IPS-18c (cell line): Measurements from ENCODE around the gene NHS.

Experiments
- H3K4me3 ChIP-seq: 2 replicates; pipeline ENCODE4 v1.7.0; 2013; ENCODE audit warnings: low read depth, mild to moderate bottlenecking, low read length, moderate library complexity; ENCODE audit not compliant: insufficient read depth
- H3K9me3 ChIP-seq: one replicate; pipeline ENCODE4 v1.6.1; 2013; ENCODE audit warnings: mild to moderate bottlenecking, low read length, moderate library complexity; ENCODE audit not compliant: control insufficient read depth, insufficient read depth

The NHS gene

GRCh38 chrX:17603196-17603595 lies 228.2 kb downstream of the NHS start:
- H3K4me3 ChIP-seq = no peak overlapping the region
- H3K9me3 ChIP-seq = no peaks in the 10 kb centered on the region

- no peak overlapping the region for H3K4me3 ChIP-seq
- no peaks in the 10 kb centered on the region for H3K9me3 ChIP-seq
Observed at GRCh38 chrX:17605676-17606075, 230.7 kb downstream of the NHS start.

- no peaks in the 10 kb centered on the region for H3K9me3 ChIP-seq
- no peak overlapping the region for H3K4me3 ChIP-seq
Observed at GRCh38 chrX:17606231-17606630, 231.2 kb downstream of the NHS start.

GRCh38 chrX:17608888-17609287 lies 233.9 kb downstream of the NHS start:
- Histone ChIP-seq H3K9me3 (no peaks in the 10 kb centered on the region), H3K4me3 (no peak overlapping the region)

- Histone ChIP-seq H3K9me3 (no peaks in the 10 kb centered on the region), H3K4me3 (no peak overlapping the region)
Observed at GRCh38 chrX:17610788-17611187, 235.8 kb downstream of the NHS start.

GRCh38 chrX:17613979-17614588 lies 239.1 kb downstream of the NHS start:
- Histone ChIP-seq H3K9me3 (no peaks in the 10 kb centered on the region), H3K4me3 (no peak overlapping the region)

GRCh38 chrX:17616936-17617335 lies 241.9 kb downstream of the NHS start:
- H3K9me3 ChIP-seq = no peaks in the 10 kb centered on the region
- no peak overlapping the region for H3K4me3 ChIP-seq

GRCh38 chrX:17617806-17618205 lies 242.8 kb downstream of the NHS start:
- no peak overlapping the region for H3K4me3 ChIP-seq
- no peaks in the 10 kb centered on the region for H3K9me3 ChIP-seq

GRCh38 chrX:17621566-17622270 lies 246.7 kb downstream of the NHS start:
- Histone ChIP-seq H3K4me3 (no peak overlapping the region), H3K9me3 (no peaks in the 10 kb centered on the region)

GRCh38 chrX:17622331-17622730 lies 247.3 kb downstream of the NHS start:
- no peaks in the 10 kb centered on the region for H3K9me3 ChIP-seq
- H3K4me3 ChIP-seq = no peak overlapping the region

GRCh38 chrX:17623750-17624149 lies 248.8 kb downstream of the NHS start:
- H3K4me3 ChIP-seq = no peak overlapping the region
- H3K9me3 ChIP-seq = no peaks in the 10 kb centered on the region

- Histone ChIP-seq H3K4me3 (no peak overlapping the region), H3K9me3 (no peaks in the 10 kb centered on the region)
Observed at GRCh38 chrX:17627026-17627425, 252.0 kb downstream of the NHS start.

- H3K9me3 ChIP-seq = no peaks in the 10 kb centered on the region
- H3K4me3 ChIP-seq = no peak overlapping the region
Observed at GRCh38 chrX:17628976-17629375, 254.0 kb downstream of the NHS start.

- no peak overlapping the region for H3K4me3 ChIP-seq
- H3K9me3 ChIP-seq = no peaks in the 10 kb centered on the region
Observed at GRCh38 chrX:17629519-17629918, 254.5 kb downstream of the NHS start.

- H3K4me3 ChIP-seq = no peak overlapping the region
- H3K9me3 ChIP-seq = no peaks in the 10 kb centered on the region
Observed at GRCh38 chrX:17631647-17632046, 256.6 kb downstream of the NHS start.

- Histone ChIP-seq H3K4me3 (no peak overlapping the region), H3K9me3 (no peaks in the 10 kb centered on the region)
Observed at GRCh38 chrX:17632942-17633341, 257.9 kb downstream of the NHS start.

GRCh38 chrX:17633546-17633945 lies 258.5 kb downstream of the NHS start:
- no peaks in the 10 kb centered on the region for H3K9me3 ChIP-seq
- H3K4me3 ChIP-seq = no peak overlapping the region

GRCh38 chrX:17634542-17635207 lies 259.7 kb downstream of the NHS start:
- Histone ChIP-seq H3K9me3 (no peaks in the 10 kb centered on the region), H3K4me3 (no peak overlapping the region)
